HG03432 (cell line): ENCODE measurements around the gene TBC1D9B.
"Not testable (repeated sequence)": the region's sequence is repeated elsewhere in the genome, so short reads cannot be mapped to it uniquely, and the experiment has no call there.

ENCODE experiments used
- ATAC-seq: cut with Tn5 transposase; IDR thresholded peaks from one replicate; pipeline ENCODE4 v1.9.1; 2021; ENCODE audit warnings: mild to moderate bottlenecking, moderate library complexity; ENCODE audit not compliant: unreplicated experiment

Gene TBC1D9B

DNA sequence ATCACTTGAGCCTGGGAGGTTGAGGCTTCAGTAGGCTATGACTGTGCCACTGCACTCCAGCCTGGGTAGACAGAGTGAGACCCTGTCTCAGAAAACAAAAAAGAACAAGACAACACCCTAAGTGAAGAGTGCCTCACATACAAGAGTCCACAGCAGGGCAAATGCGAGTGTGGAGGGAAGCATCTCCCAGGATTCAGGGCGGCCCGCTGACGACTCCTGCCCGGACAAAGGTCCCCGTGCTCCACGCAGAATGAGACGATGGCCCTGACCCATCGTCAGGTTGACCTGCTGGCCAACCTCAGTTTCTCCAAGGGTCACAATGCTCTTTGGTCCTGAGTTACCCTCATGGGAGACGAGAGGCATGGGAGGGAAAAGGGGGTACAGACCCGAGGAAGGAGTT lies 67.4 kb downstream of the TBC1D9B start:
- ATAC-seq, result no peak

DNA sequence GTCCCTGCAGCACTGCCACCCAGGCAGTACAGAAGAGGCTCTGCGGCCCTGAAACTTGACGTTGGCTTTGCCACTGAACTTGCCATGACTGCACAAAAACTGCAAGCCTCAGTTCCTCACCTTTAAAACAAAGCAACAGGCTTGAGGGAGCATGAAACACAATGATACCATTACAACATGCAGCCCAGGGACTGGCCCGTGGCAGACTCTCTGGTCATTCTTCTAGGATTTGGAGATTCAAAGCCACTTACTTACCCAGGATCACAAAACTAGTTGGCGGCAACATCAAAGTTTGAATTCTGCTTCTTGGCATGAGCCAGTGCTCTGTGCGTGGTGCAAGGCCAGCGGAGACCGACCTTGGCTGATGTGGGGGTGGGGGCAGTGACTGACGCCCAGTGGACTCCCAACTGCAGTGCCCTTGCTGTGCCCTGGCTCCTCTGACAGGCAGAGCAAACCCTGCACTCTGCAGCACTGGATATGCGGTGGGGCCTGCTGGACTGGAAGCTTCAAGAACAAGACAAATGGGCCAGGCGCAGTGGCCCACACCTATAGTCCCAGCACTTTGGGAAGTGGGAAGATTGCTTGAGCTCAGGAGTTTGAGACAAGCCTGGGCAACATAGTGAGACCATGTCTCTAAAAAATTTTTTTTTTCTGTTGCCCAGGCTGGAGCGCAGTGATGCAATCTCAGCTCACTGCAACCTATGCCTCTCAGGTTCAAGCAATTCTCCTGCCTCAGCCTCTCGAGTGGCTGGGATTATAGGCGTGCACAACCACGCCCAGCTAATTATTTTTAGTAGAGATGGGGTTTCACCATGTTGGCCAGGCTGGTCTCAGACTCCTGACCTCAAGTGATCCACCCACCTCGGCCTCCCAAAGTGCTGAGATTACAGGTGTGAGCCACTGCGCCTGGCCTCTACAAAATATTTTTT lies 68.1 kb downstream of the TBC1D9B start:
- no peak for ATAC-seq

DNA sequence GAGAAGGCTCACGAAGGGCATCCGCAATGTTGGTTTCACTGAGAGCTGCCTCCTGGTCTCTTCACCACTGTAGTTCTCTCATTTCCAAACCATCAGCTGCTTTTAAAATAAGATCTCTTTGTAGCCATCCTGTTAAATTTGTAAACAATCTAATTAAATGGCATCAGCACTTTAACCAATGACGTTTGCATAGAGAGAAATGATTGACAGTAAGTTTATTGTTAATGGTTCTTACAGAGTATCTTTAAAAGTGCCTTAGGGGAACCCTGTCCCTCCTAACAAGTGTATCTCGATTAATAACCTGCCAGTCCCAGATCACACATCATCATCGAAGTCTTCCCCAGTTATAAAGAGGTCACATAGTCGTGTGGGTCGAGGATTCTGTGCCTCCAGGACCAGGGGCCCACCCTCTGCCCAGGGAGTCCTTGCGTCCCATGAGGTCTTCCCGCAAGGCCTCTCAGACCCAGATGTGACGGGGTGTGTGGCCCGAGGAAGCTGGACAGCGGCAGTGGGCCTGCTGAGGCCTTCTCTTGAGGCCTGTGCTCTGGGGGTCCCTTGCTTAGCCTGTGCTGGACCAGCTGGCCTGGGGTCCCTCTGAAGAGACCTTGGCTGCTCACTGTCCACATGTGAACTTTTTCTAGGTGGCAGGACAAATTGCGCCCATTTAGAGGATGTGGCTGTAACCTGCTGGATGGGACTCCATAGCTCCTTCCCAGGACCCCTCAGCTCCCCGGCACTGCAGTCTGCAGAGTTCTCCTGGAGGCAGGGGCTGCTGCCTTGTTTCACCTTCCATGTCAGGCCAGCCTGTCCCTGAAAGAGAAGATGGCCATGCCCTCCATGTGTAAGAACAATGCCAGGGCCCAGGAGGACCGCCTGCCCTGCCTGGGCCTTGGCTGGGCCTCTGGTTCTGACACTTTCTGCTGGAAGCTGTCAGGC lies 70.4 kb downstream of the TBC1D9B start:
- ATAC-seq, result no peak

DNA sequence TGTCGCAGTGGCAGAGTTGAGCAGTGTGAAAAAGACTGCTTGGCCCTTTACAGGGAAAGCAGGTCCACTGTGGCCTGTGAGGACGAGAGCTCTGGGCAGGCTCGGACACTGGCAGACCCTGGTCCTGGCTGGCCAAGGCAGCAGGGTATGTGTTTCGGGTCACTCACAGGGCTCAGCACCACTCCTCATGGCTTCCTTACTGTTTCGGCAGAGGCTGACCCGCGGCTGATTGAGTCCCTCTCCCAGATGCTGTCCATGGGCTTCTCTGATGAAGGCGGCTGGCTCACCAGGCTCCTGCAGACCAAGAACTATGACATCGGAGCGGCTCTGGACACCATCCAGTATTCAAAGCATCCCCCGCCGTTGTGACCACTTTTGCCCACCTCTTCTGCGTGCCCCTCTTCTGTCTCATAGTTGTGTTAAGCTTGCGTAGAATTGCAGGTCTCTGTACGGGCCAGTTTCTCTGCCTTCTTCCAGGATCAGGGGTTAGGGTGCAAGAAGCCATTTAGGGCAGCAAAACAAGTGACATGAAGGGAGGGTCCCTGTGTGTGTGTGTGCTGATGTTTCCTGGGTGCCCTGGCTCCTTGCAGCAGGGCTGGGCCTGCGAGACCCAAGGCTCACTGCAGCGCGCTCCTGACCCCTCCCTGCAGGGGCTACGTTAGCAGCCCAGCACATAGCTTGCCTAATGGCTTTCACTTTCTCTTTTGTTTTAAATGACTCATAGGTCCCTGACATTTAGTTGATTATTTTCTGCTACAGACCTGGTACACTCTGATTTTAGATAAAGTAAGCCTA lies 71.3 kb downstream of the TBC1D9B start:
- peak; percentile 66 for ATAC-seq

DNA sequence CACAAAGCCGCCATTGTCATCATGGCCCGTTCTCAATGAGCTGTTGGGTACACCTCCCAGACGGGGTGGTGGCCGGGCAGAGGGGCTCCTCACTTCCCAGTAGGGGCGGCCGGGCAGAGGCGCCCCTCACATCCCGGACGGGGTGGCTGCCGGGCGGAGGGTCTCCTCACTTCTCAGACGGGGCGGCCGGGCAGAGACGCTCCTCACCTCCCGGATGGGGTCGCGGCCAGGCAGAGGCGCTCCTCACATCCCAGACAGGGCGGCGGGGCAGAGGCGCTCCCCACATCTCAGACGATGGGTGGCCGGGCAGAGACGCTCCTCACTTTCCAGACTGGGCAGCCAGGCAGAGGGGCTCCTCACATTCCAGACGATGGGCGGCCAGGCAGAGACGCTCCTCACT lies 72.8 kb downstream of the TBC1D9B start:
- not testable (repeated sequence) for ATAC-seq

DNA sequence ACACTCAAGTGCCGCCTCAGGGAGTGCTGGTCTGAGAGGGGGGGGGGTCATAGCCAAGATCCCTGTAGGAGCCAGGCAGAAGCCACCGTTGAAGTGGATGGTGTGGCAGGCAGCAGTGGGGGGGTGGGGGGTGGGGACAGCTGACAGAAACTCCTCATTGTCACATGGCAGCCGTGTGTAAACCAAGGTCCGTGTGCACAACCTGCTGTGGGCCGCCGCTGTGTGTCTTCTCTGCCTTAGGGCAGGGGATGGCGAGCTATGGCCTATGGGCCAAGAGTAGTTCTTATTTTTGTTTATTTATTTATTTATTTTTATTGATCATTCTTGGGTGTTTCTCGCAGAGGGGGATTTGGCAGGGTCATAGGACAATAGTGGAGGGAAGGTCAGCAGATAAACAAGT lies 73.6 kb downstream of the TBC1D9B start:
- ATAC-seq, result no peak

DNA sequence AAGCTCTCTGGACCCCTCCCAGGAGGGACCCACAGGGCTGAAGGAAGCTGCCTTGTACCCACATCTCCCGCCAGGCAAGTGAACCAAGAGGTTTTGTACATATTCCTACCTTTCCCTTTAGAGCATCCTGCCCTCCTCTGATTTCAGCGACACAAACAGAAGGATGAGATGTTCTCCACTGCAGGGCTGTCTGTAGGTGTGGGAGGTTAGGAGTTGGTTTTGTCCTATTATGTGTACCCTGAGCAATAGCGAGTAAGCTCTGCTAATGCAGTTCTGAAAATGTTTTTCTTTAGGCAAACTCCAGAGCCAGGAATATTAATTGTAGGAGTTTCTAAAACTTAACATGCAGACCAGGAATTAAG lies 74.0 kb downstream of the TBC1D9B start:
- ATAC-seq, result no peak

DNA sequence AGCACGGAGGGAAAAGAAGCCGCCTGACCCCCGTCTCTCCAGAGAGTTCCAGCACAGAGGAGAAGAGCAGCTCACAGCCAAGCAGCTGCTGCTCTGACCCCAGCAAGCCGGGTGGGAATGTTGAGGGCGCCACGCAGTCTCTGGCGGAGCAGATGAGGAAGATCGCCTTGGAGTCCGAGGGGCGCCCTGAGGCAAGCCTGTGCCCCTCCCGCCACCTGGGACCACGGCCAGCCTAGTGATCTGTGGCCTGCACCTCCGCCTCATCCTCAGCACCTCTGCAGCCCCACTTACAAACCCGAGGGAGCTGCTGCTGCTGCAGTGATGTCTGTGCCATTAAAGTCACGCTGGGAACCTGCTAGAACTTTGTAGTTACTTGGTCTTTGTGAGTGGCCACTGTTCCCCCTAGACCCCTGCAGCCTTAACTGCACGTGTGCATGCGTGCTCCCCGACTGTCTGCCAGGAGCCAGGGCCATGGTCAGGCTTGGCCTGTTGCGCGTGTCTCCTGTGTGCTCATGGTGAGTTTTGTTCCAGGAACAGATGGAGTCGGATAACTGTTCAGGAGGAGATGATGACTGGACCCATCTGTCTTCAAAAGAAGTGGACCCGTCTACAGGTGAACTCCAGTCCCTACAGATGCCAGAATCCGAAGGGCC lies 74.5 kb downstream of the TBC1D9B start:
- ATAC-seq, result no peak

DNA sequence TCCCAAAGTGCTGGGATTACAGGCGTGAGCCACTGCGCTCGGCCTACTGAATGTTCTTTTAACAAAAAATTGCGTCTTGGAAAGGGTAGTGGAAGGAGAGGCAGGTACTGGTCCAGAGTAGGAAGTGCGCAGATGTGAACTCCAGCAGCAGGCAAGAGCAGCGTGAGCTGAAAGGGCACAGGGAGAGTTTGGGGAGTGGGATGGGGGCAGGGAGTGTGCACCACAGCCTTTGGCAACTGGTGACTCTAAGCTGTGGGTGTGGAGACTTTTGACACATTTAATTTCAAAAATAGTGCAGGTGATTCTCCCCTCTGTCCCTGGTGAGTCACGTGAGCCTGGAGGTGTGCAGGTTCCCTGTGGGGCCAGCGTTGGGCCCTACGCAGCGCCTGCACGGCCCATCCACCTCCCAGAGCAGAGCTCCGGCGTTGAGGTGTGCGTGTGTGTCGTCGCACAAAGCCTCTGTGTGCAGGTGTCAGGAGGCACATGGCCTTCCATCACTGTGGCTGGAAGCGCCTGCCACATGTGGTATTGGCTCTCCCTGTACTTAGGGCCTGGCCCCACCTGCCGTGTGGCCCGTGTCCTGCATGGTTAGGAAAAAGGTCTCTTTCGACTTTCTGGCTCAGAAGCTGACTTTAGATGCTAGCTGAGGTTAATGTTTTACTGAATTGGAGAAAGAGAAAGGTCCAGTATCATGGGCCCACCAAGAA lies 75.5 kb downstream of the TBC1D9B start:
- no peak for ATAC-seq

DNA sequence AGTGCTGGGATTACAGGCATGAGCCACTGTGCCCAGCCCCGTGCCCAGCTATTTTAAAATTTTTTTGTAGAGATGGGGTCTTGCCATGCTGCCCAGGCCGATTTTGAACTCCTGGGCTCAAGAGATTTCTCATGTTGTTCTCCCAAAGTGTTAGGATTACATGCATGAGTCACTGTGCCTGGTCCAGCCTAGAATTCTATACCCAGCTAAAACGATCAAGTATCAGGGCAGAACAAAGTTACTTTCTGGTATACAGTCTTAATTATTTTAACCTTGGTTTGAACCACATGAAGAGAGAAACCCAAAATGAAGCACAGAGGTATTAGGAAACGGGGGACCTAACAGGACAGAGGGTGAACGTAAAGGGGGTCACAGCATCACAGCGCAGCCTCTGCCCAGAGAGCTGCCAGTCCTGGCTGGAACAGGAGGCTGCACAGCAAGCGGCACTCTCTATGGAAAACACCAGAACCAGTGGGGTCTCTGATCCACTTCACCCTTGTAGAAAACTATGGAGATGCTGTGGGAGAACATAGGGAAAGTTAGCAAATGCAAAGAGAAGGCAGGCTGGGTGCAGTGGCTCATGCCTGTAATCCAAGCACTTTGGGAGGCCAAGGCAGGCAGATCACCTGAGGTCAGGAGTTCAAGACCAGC lies 76.8 kb downstream of the TBC1D9B start:
- ATAC-seq, result no peak

DNA sequence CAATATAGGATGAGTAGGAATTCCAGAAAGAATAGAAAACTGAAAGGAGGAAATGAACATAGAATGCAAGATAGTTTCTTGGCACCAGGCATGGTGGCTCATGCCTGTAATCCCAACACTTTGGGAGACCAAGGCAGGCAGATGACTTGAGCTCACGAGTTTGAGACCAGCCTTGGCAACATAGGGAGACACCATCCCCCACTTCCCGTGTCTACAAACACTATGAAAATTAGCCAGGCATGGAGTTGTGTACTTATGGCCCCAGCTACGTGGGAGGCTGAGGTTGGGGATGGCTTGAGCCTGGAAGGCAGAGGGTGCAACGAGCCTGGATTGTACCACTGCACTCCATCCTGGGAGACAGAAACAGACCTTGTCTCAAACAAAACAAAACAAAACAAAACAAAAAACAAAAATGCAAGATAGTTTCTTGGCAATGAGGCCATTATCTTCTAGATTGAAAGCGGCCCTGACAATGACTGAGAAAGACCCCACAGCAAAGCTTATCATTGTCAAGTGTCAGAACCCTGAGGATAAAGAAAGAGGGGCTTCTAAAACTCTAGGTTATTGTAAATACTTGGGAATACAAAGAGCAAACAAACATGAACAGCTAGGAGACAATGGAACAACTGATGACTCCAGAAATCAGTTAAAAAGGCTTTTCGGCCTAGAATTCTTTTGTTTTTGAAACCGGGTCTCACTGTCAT lies 77.8 kb downstream of the TBC1D9B start:
- ATAC-seq, result no peak

DNA sequence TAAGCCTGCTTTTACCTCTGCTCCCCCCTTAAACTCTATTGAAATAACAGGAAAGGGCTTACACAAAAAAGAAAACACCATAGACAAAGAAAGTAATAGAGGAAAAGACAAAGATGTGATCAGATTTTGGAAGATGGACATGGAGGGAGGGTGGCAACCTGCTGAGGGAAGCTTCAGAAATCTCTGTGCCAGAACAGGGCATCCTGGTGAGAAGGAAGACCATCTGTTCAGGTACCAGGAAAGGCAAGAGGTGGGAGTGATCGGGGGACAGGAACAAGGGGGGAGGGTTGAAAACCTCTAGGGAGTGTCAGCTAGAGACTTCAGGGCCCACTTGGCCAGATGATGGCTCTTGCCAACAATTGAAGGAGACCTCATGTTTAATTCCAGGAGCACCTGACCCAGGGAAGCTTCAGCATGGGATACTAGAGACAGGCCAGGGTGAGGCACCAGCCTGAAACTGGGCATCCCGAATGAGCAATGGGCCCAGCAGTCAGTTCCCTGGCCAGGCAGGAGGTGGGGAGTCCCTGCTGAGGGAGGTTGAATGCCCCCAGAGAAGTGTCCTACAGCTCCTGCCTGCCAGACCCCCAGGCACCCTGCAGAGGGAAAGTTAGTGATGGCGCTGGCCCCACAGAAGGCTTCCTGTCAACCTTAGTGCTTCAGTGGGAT lies 78.8 kb downstream of the TBC1D9B start:
- no peak for ATAC-seq

DNA sequence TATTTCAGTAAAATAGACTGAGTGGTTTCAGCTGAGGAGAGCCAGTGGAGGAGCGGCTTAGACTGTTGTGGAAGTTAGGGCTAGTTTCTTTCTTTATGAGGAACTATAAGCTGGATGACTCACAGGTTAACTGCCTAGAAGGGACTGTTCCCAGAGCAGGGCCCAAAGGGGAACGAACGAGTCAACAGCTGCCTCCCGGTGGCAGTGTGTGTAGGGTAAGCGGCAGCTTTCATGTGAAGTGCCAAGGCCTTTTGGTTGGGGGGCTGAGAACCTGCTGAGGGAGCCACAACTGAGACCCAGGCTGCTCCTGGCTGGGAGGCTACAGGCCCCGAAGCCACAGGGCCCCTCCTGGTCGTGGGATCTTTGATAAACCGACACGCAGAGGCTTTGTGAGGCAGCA lies 80.0 kb downstream of the TBC1D9B start:
- ATAC-seq, result no peak

DNA sequence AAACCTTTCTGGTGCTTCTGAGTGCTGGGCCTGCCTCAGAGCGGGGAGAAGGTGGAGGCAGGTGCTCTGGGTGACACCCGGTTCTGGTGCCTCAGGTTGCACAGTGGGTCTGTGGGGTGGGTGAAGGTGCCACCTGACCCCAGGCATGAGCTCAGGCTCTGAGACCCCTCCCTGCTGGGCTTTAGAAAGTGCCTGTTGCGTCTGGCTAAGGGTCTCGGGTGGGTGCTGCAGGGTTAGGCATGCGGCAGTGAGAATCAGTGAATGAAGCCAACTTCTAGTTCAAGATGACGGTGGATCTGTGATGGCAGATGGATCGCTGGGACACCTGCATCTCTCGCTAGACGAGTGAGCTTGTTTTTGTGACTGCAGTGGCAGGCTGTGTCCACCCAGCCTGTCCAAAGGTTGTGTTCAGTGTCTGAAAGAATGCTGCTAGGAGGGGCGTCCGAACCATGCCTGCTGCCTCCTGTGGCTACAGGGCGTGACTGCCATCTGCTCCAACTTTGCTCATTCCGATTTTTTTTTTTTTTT lies 82.0 kb downstream of the TBC1D9B start:
- ATAC-seq, result no peak

DNA sequence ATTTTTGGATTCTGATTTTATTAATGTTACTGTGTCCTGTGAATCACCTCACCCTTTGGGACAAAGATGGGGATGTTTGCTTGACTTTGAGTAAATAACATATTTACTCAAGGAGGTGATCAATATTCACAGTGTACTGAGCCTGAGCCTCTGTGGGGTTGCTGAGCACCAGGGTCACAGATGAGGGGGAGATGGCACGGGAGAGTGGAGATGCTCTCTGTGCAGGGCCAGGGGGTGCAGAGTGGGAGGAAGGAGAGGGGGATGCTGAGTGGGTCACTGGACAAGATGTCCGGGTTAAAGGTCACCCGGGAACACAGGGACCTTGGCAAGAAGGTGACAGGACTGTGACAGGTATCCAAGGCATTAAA lies 83.0 kb downstream of the TBC1D9B start:
- no peak for ATAC-seq

DNA sequence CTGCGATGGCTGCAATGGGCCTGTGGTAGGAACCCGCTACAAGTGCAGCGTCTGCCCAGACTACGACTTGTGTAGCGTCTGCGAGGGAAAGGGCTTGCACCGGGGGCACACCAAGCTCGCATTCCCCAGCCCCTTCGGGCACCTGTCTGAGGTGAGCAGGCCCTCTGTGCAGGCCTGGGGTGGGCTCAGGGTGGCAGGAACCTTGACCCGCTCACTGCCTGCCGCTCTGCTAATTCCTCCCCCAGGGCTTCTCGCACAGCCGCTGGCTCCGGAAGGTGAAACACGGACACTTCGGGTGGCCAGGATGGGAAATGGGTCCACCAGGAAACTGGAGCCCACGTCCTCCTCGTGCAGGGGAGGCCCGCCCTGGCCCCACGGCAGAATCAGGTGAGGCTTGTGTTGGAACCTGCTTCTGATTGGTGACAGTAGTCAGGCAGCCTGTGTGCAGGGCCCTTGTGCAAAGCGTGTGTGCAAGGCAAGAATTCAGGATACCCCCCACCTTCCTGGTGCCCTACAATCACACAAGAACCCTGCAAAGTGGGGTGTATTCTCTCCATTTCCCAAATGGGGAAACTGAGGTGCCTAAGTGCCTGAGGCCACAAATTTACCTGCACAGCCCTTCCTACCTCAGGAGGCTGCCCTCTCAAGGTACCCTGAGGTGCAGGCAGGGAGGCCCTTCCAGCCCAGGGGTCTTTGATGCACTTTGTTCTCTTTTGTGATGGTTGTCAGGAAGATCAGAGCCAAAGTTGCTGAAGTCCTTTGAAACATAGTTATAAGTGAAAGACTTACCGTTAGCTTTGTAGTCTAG lies 83.6 kb downstream of the TBC1D9B start:
- ATAC-seq, result no peak

DNA sequence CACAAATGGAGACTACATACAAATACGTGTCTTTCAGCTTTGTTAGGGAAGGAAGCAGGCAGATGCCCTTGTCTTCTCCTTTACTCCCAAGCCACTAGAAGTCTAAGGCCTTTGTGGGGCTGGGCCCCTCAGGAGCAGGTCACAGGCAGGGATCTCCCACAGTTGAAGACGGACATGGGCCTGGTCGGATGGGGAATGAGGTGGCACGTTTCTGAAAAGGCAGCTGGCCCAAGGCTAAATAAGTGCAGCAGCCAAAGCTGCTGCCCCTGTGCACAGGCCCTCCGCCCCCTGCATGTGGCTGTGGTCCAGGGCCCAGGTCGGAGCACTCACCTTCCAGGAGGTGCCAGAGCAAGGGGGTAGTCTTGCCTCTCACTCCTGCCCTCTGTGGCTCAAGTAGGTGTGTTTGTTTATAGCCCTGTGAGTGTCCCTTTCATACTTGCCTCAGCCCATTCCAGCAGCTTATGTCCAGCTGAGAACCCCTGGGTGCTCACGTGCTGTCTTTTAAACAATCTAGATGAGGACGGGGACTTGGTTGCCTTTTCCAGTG lies 85.2 kb downstream of the TBC1D9B start:
- ATAC-seq, result no peak
